T follicular helper cell (primary cell): ENCODE results near the gene ATP1A4.

Experiments
- DNase-seq: peaks from one replicate; pipeline ENCODE4 v3.0.0-alpha.2; 2020; ENCODE audit warnings: low read depth

Gene ATP1A4

DNA sequence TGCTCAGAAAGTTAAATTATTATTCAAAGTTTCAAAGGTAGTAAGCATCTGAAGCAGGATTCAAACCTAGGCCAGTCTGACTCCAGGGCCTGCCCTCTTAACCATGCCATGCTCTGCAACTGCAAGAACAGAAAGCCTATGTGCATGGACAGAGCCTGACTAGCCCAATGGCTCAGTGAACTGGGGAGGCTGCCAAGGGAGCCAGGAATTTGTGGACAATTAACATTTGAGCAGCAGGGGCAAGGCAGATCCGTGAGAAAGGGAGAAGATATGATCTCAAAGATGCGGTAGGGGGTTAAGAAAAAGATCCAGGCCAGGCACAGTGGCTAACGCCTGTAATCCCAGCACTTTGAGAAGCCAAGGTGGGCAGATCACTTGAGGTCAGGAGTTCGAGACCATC lies 6.5 kb upstream of the ATP1A4 start:
- DNase-seq, result no peak

- no peak for DNase-seq
Measured at GRCh38 chr1:160146107-160146506, 5.3 kb upstream of the ATP1A4 start.

DNA sequence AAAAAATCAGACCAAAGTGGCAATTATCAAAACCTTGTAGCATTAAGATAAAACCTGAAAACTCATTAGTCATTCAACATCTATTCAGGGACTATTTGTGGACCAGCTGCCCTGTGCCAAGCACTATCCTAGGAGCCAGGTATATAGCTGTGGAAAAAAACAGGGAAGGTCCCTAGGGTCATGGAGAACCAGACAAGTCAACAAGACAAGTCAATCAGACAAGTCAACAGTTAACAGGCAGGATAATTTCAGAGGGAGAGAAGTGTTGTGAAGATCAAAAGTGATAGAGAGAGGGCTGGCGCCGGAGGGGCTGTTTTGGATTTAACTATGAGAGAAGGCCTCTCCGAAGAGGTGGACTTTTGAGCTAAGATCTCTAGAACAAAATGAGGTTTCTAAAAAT lies 3.3 kb upstream of the ATP1A4 start:
- no peak for DNase-seq

DNA sequence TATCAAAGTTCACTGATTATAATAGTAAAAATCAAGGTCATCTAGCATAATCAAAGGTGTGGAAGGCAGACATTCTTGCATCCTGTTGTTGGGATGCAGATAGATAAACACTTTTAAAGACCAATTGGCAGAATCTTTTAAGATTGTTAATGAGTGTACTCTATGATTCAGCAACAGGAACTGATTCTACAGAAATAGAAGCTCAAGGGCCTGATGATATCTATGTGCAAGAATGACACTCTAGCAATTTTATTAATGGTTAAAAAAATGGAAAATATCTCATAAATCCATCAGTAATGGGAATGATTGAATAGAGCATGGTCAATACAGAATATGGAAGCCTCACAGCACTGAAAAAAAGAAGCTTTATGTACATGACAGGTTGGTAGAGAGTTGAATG lies 2.2 kb upstream of the ATP1A4 start:
- DNase-seq, result no peak

- no peak for DNase-seq
Measured at GRCh38 chr1:160149716-160150115, 1.7 kb upstream of the ATP1A4 start.

GRCh38 chr1:160154790-160155189 lies 3.4 kb downstream of the ATP1A4 start:
- no peak for DNase-seq

- no peak for DNase-seq
Measured at GRCh38 chr1:160156361-160156760, 5.0 kb downstream of the ATP1A4 start.

- no peak for DNase-seq
Measured at GRCh38 chr1:160157174-160157573, 5.8 kb downstream of the ATP1A4 start.

- DNase-seq, result no peak
Measured at GRCh38 chr1:160158031-160158430, 6.6 kb downstream of the ATP1A4 start.

GRCh38 chr1:160158534-160158933 lies 7.1 kb downstream of the ATP1A4 start:
- no peak for DNase-seq

DNA sequence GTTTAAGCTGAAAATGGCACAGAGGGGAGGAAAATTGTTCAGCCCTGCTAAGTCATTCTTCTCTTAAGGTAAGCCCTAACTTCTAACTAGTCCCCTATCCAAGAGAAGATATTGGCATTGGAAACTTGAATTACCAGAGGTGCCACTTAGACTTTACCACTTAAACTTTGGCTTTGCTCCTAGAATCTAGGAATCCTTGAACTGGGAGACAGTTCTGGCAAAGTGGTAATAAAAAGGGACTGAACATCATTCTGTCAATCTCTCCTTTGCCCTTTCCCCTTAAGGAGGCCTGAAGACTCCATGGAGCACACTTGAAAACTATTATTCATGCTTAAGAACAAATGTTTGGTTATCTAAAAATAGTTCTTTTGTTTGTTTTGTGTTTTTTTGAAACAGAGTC lies 8.4 kb downstream of the ATP1A4 start:
- DNase-seq, result no peak

DNA sequence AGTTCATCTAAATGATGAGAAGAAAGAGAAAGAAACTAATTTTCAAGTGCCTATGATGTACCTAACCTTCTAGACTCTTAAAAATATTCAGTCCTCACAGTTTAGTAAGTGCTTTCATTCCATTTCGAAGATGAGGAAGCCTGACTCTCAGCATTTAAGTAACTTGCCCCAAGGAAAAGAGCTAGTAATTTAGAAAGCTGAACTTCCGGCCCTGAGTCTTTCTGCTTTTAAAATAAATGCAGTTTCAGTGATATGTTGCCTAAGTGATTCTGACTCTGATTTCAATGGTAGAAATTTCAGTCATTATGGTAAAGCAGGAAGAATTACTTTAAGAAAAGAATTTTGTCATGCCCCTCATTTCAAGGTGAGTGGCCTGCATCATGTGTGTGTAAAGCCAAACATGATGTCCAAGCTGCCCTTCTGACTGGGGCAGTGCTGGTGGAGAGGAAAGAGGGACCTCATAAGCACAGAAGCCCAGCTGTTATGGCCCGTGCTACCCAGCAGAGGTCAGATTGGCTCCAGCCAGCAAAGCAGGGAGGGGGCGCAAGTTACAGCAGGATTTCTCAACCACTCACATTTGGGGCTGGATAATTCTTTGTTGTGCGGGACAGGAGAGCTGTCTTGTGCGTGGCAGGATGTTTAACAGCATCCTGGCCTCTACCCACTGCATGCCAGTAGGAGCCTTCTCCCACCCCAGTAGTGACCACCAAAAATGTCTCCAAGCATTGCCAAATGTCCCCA lies 10.7 kb downstream of the ATP1A4 start:
- no peak for DNase-seq

DNA sequence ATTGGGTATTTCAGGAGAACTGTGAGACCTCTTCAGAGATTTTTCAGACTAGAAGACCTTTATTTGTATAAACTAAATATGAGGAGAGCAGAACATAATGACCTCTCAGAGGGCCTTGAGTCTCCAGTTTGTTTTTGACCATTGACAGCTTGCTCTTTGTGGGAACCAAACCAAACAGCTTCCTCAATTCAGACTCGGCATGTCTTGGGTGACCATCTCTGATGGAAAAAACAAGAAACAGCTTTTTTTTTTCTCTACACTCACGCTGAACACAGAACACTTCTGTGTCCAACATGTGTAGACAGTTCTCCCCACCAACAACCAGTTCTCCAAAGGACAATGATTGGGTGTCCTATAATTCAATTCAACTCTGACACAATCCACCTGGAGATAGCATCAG lies 11.5 kb downstream of the ATP1A4 start:
- no peak for DNase-seq

GRCh38 chr1:160163615-160164014 lies 12.2 kb downstream of the ATP1A4 start:
- no peak for DNase-seq

GRCh38 chr1:160164121-160164520 lies 12.7 kb downstream of the ATP1A4 start:
- no peak for DNase-seq

DNA sequence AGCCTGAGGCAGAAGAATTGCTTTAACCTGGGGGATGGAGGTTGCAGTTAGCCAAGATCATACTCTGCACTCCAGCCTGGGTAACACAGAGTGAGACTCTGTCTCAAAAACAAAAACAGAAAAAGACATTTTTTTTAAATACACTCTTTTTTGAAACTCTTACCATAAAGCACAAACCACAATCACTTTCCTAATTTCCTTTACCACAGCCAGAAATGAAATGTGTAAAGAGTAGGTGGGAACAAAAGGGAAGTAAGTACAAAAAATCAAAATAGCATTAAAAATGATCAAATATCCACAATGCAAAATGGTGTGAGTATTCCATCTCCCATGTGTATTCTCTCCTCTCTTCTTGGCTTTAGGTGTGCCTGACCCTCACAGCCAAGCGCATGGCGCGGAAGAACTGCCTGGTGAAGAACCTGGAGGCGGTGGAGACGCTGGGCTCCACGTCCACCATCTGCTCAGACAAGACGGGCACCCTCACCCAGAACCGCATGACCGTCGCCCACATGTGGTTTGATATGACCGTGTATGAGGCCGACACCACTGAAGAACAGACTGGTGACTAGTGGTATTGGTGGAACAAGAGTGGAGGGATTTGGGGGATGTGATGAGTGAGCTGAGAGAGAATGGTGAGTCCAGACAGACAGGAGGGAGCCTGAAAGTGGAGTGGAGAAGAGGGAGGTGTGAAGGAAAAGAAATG lies 14.9 kb downstream of the ATP1A4 start:
- DNase-seq, result no peak

DNA sequence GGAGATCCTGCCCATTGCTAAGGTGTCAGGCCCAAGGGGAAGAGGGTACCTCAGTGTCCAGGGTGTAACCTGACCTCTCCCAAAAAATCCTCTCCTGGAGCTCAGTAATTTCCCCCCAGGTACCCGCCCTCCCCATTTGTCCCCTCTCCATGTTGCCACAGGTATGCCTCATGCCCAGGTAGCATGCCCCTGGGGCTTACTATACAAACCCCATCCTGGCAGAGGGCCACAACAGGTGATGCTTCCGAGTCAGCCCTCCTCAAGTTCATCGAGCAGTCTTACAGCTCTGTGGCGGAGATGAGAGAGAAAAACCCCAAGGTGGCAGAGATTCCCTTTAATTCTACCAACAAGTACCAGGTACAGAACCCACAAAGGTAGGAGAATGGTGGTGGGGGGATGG lies 15.7 kb downstream of the ATP1A4 start:
- DNase-seq, result no peak

DNA sequence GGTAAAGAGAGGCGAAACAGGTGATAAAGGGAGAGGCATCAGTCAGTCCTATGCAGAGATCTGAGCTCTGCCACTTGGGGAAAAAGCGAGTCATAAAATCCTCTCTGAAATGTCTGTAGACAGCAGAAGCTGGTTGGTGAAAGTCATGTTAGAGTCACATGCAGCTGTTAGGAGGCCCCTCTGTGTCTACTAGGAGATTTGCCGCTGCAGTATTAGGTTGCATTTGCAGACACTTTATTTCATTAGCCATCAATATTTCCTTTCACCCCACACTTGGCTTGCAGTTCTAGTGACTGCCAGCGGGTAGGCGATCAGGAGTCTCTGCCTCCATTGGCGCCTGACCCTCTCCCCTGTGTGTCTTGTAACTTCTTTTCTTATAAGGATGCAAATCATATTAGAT lies 16.2 kb downstream of the ATP1A4 start:
- DNase-seq, result no peak

GRCh38 chr1:160168016-160168415 lies 16.6 kb downstream of the ATP1A4 start:
- no peak for DNase-seq

DNA sequence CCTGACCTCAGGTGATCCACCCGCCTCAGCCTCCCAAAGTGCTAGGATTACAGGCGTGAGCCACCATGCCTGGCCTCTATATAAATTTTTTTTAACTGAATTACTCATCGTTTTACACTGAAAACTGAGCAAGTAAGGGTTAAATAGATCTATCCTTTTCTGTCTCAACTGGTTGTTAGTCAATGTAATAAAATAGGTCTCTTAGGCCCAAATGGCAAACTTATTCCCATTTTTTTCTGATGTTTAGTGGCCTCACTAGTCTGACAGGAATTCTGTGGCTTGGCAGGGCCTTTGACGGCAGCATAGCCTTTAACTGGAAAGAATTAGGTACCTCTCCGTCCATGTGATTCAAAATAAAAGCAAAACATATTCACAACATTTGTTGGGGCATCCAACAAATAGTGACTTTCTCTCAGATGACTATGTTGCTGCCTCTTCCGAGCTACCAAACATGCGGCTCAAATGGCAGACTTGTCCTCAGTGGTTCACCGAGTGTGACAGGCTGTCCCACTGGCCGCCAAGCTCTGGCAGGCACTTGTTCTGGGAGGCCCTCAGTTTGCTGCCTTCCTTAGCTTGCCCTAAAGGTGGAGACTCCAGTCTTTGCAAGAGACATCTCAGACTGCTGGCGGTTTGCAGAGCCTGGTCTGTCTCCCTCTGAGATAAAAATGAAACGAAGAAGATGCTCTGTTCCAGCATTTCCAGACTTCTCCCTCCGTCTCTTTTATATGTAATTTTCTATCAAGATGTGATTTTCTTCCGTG lies 17.4 kb downstream of the ATP1A4 start:
- no peak for DNase-seq

- no peak for DNase-seq
Measured at GRCh38 chr1:160169553-160170399, 18.4 kb downstream of the ATP1A4 start.

DNA sequence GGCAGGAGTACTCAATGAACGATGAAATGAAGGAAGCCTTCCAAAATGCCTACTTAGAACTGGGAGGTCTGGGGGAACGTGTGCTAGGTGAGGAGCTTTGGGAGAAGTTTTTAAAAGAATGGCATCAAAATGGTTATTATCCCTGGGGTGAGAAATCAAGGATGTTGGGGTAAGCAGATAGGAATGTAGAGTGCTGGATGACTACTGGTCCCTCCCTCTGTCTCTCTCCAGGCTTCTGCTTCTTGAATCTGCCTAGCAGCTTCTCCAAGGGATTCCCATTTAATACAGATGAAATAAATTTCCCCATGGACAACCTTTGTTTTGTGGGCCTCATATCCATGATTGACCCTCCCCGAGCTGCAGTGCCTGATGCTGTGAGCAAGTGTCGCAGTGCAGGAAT lies 20.0 kb downstream of the ATP1A4 start:
- DNase-seq, result no peak
